ENCODE data around the gene RBM39. TPM values are rescaled to one million over a fixed set of nuclear protein-coding genes. Genes with fewer than 3 reads are reported as not detected.
"Not testable (repeated sequence)": the region's sequence is repeated elsewhere in the genome, so short reads cannot be mapped to it uniquely, and the experiment has no call there.

RBM39 gene
- total RNA-seq, 1 donor from 2014 or later: 133 TPM

DNA sequence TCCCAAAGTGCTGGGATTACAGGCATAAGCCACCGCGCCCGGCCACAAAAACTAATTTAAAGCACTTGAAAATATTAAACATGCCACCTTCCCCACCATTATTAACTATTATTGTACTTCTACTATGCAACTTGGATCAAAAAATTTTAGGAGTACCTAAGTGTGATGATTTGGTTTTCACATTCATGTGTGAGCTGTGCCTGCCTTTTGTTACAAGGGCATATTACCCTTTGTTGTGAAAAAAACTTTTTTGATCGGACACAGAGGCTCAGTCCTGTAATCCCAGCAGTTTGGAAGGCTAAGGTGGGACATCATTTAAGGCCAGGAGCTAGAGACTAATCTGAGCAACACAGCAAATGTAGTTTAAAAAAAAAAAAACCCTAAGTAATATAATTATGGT is 25.7 kb downstream of the RBM39 start:
- no peak for DNase-seq (ENCODE audit: missing footprints)
- intact Hi-C loops (cut with DNase I): no loop called here
- ATAC-seq: no peak

DNA sequence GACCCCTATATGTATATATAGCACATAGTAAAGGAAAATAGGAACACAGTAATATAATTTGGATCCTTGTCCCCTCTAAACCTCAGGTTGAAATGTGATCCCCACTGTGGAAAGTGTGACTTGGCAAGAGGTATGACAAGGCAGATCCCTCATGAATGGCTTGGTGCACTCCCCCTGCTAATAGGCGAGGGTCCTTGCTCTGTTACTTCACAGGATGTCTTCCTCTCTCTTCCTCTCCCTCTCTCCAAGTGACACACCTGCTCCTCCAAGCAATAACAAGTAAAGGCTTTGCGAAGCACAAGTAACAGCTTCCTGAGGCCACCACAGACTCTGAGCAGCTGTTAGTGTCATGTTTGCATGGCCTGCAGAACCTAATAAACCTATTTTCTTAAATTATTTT is 26.4 kb downstream of the RBM39 start:
- intact Hi-C loops (cut with DNase I): no loop called here

DNA sequence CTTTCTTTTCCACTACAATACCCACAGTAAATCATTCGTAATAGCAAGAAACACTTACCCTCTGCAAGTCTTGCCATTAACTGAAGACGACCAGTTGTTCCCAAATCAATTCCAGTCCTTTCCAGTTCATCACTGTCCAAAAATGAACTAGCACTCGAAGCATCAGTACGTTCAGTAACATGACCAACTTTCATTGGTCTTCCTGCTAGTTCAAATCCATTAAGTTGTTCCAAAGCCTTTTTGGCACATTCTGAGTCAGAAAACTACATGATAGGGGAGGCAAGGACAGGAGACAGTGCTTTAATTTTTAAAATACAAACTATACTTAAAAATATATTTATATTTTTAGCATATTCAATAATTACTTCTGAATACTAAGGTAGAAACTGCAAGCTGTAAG is 27.9 kb downstream of the RBM39 start:
- DNase-seq (ENCODE audit: missing footprints) (no peak), ATAC-seq (no peak)
- intact Hi-C loops (cut with DNase I): no loop called here

More for the DNA sequence above, 26.4 kb downstream of the RBM39 start:
- ATAC-seq: no peak
- no peak for DNase-seq (ENCODE audit: missing footprints)

DNA sequence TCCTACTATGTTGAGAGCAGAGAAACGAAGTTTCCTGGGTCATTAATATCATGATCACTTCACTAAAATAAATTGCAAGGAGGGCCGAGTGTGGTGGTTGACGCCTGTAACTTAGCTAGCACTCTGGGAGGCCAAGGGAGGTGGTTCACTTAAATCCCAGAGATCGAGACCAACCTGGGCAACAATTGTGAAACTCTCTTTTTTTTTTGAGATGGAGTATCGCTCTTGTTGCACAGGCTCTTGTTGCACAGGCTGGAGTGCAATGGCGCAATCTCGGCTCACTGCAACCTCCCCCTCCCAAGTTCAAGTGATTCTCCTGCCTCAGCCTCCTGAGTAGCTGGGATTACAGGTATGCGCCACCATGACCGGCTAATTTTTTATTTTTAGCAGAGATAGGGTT is 28.9 kb downstream of the RBM39 start:
- intact Hi-C loops (cut with DNase I); ATAC-seq: not testable (repeated sequence)

DNA sequence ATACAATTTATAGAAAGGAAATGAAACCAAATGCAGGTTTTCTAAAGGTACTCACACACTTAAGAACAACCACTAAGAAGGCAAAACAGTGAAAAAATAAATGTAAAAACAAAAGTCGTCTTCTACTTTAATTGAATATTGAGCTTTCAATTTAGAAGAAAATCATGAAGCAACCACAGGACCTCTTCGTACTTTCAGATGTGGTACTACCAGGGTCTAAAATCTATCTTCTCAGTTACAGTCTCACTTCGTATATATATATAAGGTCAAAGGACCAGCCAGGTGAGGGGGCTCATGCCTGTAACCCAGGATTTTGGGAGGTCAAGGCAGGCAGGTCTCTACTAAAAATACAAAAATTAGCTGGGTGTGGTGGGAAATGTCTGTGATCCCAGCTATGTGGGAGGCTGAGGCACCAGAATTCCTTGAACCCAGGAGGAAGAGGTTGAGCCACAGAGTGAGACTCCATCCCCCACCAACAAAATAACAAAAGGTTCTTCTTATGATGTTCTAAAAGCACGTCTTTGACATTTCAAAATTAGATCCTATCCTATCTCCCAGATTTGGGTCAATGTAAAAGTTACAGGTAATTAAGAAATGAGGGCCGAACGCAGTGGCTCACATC is 30.4 kb downstream of the RBM39 start:
- DNase-seq (ENCODE audit: missing footprints) (no peak), ATAC-seq (no peak)
- intact Hi-C loops (cut with DNase I): no loop called here

More for the DNA sequence above, 28.9 kb downstream of the RBM39 start:
- not testable (repeated sequence) for DNase-seq (ENCODE audit: missing footprints)

DNA sequence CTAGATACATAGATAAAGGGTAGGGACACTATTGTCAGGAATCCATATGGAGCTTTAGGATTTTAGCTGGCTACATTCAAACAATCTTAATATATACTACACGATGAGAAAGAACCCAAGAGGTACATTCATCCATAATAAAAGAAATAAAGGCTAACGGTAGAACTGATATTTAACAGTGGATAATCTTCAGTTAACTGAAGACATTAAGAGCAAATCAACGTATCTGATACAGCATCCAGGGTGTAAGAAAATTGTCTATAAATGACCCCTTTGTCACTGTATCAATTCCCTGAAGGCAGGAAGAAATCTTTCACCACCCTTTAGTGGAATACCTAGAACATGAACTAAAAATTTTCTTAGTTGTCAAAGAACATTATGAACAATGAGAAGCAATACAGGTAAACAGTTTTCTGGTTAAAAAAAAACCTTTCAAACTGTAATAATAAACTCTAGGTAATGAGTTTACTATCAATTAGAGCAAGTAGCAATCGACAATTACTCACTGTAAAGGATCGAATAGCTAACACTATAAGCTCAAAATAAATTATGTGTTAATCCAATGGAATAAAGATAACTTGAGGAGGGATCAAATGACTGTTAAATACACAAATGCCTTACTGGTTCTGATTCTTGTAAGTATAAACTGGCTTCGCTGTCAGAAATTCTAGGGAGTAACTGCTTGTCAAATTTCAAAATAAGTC is 31.0 kb downstream of the RBM39 start:
- intact Hi-C loops (cut with DNase I): no loop called here
- DNase-seq (ENCODE audit: missing footprints) (no peak), ATAC-seq (no peak)

DNA sequence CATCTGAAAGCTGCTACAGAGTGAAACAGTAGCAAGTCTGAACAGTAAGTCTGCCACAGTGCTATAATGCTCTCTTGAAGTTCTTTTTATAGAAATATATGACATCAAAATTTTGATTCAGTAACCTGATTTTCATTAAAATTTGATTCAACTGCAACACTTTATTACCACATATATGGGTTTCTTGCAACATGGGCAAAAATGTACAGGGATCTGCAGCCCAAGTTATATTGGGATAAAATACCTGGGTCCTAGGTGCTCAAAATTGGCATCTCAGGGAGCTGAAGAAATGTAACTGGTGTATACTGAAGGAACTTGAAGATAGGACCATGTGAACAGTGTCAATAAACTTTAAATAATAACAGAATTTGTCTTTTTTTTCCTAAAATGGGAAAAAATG is 32.0 kb downstream of the RBM39 start:
- intact Hi-C loops (cut with DNase I): no loop called here

DNA sequence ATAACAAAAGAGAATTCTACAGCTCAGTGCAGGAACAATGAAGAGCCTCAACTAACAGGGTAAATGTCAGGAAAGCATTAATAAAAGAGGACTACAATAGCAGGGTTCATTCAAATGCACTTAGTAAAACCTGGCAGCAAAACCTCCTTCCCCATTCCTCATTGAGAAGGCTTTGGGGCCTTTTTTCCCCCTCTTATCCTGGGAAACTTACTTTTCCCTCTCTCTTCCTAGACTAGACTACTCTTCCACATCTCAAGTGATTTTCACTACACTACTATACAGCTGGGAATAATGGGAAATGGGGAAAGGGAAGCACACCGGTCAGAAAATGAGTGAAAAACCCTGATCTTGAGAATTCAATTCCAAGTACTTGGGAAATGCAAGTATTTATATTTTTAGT is 32.8 kb downstream of the RBM39 start:
- no peak for ATAC-seq
- DNase-seq (ENCODE audit: missing footprints): no peak
- intact Hi-C loops (cut with DNase I): no loop called here

More for the DNA sequence above, 32.0 kb downstream of the RBM39 start:
- DNase-seq (ENCODE audit: missing footprints) (no peak), ATAC-seq (no peak)

DNA sequence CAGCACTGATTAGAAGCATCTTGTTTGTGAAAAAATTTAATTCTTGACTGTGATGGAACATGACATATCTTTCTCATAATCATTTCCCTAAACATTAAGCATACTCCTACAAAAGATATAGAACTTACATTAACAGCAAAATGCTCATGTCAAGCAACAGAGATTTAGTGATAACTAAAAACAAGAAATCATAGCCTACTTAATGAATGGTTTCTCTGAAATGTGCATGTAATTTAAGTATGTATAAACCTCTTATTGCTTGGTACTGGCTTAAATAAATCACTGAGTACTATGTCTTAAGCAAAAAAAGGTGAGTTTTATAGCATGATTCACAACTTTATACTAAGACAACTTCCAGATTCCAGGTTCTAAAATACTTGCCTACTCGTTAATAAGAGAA is 33.6 kb downstream of the RBM39 start:
- intact Hi-C loops (cut with DNase I): no loop called here
- ATAC-seq (no peak), DNase-seq (ENCODE audit: missing footprints) (no peak)

DNA sequence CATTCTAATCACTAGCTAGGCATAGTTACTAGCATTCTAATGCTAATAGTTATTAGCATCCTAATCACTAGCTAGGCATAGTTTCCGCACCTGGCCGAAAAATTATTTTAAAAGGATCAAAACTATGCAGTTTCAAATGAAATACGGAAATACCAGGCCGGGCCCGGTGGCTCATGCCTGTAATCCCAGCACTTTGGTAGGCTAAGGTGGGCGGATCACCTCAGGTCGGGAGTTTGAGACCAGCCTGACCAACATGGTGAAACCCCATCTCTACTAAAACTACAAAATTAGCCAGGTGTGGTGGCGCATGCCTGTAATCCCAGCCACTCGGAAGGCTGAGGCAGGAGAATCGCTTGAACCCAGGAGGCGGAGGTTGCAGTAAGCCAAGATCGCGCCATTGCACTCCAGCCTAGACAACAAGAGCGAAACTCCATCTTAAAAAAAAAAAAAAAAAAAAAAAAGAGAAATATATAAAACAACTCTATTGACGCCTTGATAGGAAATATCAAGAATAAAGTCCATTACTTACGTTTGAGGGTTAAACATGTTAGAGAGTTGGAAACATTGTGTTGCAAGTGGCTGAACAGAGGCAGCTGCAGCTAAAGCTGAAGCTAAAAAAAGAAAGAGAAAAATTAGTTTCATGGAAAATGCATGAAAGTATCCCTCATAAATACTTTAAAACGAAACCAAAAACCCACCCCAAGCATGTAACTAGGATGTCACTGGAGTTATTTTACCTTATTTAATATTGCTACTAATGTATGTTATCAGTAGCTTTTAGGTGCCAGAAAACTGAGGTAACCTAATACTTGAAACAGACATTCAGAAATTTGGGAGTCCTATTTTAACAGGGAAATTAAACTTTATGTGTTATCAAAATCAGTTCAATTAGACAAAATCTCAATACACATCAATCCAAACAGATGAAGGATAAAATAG is 35.2 kb downstream of the RBM39 start:
- intact Hi-C loops (cut with DNase I); DNase-seq (ENCODE audit: missing footprints); ATAC-seq: not testable (repeated sequence)

DNA sequence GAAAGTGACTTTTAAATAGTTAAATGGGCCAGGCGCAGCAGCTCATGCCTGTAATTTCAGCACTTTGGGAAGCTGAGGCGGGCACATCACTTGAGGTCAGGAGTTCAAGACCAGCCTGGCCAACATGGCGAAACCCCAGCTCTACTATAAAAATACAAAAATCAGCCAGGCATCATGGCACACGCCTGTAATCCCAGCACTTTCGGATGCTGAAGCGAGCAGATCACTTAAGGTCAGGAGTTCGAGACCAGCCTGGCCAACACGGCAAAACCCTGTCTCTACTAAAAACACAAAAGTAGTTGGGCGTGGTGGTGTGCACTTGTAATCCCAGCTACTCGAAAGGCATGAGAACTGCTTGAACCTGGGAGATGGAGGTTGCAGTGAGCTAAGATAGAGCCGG is 36.2 kb downstream of the RBM39 start:
- intact Hi-C loops (cut with DNase I); ATAC-seq; DNase-seq (ENCODE audit: missing footprints): not testable (repeated sequence)

DNA sequence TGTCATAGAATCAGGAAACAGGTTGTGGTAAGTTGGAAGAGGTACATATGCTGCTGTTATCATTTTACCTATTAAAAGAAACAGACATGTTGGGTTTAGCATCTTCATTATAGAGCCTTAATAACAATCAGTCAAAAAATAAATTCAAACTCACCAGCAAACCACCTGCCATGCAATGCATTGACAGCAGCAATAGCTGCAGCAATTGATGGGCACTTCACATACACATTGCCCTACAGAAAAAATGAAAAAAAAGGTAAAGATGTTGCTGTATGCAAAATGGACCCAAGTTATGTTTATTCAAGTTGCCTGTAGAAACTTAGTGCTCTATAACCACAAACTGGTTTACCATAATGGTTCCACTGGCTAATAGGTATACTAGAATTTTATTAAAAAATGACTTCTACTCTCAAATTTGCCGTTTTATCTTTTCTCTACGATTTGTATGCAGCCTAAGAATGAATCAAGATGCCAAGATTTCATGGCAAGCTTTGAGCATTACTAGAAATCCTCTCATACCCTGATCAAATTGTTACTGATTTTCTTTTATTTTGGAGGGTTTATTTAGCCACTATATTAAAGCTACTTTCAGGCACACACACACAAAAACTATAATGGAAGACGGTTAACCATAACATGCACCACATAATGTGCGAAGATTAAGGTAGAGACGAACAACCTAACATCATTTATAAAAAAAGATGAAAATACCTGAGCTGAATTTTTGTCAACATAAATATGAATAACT is 37.4 kb downstream of the RBM39 start:
- intact Hi-C loops (cut with DNase I): loop anchor here (5.0 kb wide), 1 partner anchor 33 kb away; no protein-coding TSS in a partner anchor
- ATAC-seq: no peak
- DNase-seq (ENCODE audit: missing footprints): no peak

DNA sequence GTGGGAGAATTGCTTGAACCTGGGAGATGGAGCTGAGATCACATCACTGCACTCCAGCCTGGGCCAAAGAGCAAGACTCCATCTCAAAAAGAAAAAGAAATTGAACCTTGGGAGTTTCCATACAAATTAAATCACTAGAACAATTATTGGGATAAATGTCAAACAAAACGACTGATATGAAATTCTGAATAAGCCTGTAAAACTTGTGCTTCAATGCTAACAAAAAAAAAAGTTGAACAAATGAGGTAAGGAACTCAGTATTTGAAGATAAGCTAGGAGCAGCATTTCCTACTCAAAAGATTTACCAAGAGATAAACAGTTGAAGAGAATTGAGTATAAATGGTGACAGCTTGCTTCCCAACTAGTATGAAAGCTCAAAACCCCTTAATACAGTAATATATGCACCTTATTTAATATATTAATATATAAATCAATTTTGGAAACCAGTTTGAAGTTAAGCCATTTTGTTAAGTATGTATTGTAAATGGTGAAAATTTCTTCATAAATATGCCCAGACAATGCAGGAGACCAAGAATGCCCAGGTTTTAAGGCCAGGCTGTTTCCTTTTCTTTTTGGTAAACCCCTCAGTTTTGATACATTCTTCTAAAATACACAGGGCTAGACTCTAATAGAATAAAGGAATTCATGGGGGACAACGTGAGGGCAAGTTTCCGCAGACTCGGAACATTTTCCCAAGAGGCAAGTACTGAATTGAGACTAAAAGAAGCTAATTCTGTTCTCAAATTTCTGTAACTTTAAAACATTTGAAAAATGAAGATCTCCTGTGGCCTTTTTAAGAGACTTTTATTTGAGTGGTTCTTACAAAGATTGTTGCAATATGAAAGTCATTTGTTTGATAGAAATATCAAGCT is 39.0 kb downstream of the RBM39 start:
- DNase-seq (ENCODE audit: missing footprints): no peak
- intact Hi-C loops (cut with DNase I): loop anchor here (5.0 kb wide), 1 partner anchor 34 kb away; no protein-coding TSS in a partner anchor
- no peak for ATAC-seq

DNA sequence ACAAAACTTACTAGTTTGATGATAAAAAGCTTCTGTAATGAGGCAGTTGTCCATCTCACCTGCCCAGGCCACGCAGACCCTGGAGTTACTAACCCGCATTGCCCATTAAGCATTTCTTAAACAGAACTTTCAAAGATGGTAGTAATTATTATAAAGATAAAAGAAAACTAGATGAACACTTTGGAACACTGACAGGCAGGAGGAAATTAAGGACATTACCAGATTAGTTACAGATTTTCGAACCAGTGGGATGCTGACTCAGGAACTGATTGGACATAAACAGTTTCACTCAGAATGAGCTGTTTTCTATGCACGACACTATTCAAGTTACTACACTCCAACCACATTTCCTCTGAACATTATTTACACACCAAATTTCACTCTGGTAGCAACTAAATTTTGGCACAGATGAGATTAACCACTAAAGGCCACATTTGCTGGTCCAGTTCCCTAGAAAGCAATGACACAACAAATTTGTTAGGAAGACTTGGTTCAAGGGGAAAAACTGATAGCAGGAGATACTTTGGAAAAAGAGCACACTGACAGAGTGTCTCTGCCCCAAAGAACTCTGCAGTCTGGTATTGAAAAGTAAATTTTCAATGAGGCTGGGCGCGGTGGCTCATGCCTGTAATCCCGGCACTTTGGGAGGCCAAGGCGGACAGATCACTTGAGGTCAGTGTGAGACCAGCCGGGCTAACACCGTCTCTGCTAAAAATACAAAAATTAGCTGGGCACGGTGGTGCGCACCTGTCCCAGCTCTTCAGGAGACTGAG is 39.8 kb downstream of the RBM39 start:
- intact Hi-C loops (cut with DNase I): loop anchor here (5.0 kb wide), 1 partner anchor 35 kb away; no protein-coding TSS in a partner anchor
- DNase-seq (ENCODE audit: missing footprints): no peak
- ATAC-seq: no peak

DNA sequence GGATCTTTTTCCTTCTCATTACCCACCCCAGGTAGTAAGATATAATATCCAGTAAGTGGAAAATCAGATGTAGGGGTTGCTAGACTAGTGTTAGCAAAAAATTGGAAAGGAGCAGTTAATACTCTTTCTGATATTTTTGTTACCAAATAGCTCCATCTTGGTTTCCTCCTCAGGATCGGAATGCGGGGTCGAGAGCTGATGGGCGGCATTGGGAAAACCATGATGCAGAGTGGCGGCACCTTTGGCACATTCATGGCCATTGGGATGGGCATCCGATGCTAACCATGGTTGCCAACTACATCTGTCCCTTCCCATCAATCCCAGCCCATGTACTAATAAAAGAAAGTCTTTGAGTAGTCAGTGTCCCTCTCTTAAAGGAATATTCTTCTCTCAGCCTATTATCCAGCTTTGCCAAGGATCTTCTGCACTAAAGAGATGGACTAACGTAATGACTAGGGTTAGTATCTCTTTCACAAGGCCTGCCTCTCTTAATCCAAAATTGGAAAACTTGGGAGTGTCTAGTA is 41.4 kb downstream of the RBM39 start:
- no peak for ATAC-seq
- intact Hi-C loops (cut with DNase I): loop anchor here (5.0 kb wide), 1 partner anchor 37 kb away; no protein-coding TSS in a partner anchor

DNA sequence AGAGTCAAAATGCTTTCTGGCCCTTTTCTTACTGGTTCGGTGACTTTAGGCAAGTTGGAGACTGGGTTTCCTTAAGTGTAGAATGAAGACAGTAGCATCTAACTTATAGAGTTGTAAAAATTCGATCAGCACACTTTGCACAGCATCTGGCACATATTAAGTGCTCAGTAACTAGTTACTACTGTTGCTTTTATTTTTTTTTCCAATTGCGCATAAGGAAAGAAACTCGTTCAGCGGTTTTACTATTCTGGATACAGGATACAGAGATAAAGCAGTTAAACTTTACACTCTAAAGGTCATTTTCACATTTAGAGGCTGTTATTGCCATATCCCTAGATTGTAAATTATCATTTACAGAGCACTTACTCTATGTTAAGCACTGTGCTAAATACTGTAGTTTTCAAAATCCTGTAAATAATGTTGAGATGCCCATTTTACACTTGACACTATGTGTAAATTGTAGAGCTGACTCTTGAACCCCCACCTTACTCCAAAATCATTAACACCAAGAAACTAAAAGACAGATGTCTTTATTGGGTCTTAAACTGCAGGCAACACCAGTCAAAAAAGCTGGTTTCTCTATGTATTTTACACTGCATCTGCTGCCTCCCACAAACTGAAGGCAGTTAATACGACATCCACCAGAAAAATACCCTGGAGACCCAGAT is 42.0 kb downstream of the RBM39 start:
- intact Hi-C loops (cut with DNase I): loop anchor here (2.0 to 5.0 kb wide), 3 partner anchors 35 to 98 kb away; partner anchors contain the start of genes CPNE1 and RBM12
- DNase-seq (ENCODE audit: missing footprints) (no peak), ATAC-seq (no peak)

More for the DNA sequence above, 41.4 kb downstream of the RBM39 start:
- no peak for DNase-seq (ENCODE audit: missing footprints)
